B cell (primary cell): ENCODE measurements around the gene NBPF1.

Source experiments
- EZH2 ChIP-seq: IDR thresholded peaks from 2 replicates; pipeline ENCODE4 v1.6.1; 2012; ENCODE audit warnings: borderline replicate concordance, low read depth, mild to moderate bottlenecking, moderate library complexity, low read length; ENCODE audit not compliant: insufficient read depth, poor library complexity, severe bottlenecking
- TF ChIP-seq, protein P1 (sequence below): fragments of 200-600 bp; IDR thresholded peaks from one replicate; pipeline ENCODE4 v1.8.0; 2022; ENCODE audit warnings: antibody characterized with exemption, mild to moderate bottlenecking

DNA sequence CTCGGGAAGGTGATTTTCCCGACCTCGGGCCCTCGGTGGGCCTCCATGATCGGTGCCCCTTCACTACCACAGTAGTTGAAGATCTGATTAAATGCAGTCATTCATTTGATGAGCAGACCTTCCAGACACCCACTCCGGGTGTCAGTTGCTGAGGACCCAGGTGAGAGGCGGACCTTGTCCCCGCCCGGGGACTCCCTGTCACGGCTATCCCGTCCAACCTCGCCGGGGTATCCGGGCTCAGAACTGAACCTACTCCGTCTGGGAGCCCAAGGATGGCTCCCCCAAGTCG, 30.8 kb upstream of the NBPF1 start:
- TF ChIP-seq, protein P1, sequence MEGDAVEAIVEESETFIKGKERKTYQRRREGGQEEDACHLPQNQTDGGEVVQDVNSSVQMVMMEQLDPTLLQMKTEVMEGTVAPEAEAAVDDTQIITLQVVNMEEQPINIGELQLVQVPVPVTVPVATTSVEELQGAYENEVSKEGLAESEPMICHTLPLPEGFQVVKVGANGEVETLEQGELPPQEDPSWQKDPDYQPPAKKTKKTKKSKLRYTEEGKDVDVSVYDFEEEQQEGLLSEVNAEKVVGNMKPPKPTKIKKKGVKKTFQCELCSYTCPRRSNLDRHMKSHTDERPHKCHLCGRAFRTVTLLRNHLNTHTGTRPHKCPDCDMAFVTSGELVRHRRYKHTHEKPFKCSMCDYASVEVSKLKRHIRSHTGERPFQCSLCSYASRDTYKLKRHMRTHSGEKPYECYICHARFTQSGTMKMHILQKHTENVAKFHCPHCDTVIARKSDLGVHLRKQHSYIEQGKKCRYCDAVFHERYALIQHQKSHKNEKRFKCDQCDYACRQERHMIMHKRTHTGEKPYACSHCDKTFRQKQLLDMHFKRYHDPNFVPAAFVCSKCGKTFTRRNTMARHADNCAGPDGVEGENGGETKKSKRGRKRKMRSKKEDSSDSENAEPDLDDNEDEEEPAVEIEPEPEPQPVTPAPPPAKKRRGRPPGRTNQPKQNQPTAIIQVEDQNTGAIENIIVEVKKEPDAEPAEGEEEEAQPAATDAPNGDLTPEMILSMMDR, result no peak
- no peak for TF ChIP-seq EZH2
